Endothelial cell (in vitro differentiated cells): ENCODE measurements around the gene AKAP12. TPM values are rescaled to one million over a fixed set of nuclear protein-coding genes. Genes with fewer than 3 reads are reported as not detected.

Experiments used
- DNase-seq: peaks from one replicate; pipeline ENCODE4 v3.0.0; 2021; ENCODE audit warnings: low spot score
- H3K27ac Mint-ChIP-seq: one replicate; pipeline ENCODE4 v1.8.0; 2021; ENCODE audit warnings: mixed read lengths, inconsistent platforms; ENCODE audit not compliant: unreplicated experiment
- H3K27me3 Mint-ChIP-seq: one replicate; pipeline ENCODE4 v1.8.0; 2021; ENCODE audit warnings: mild to moderate bottlenecking, moderate library complexity, mixed read lengths, inconsistent platforms; ENCODE audit not compliant: unreplicated experiment
- H3K36me3 Mint-ChIP-seq: one replicate; pipeline ENCODE4 v1.8.0; 2021; ENCODE audit warnings: mild to moderate bottlenecking, low read depth, mixed read lengths, inconsistent platforms; ENCODE audit not compliant: unreplicated experiment
- H3K4me1 Mint-ChIP-seq: one replicate; pipeline ENCODE4 v1.8.0; 2021; ENCODE audit warnings: mild to moderate bottlenecking, mixed read lengths, inconsistent platforms; ENCODE audit not compliant: unreplicated experiment
- H3K4me3 Mint-ChIP-seq: one replicate; pipeline ENCODE4 v1.8.0; 2021; ENCODE audit warnings: mild to moderate bottlenecking, mixed read lengths, inconsistent platforms; ENCODE audit not compliant: unreplicated experiment
- H3K9me3 Mint-ChIP-seq: one replicate; pipeline ENCODE4 v1.8.0; 2021; ENCODE audit warnings: mixed read lengths, inconsistent platforms; ENCODE audit not compliant: unreplicated experiment
- long read RNA-seq: library from polyadenylated mRNA; unstranded; transcript quantifications from one replicate; pipeline ENCODE4 v2.0.0, GENCODE V29; 2020; ENCODE audit not compliant: unreplicated experiment
- total RNA-seq: library from RNA; stranded (reverse); fragmentation: NEBNext Ultra II Directional; extraction: Animal tissue kit (Norgen Biotek cat#: 25700); gene quantifications from one replicate; pipeline ENCODE4 v1.2.1, GENCODE V29; 2021; ENCODE audit not compliant: unreplicated experiment
- TF ChIP-seq, protein P1 (sequence below): fragments of 200-600 bp; sonication (generic); IDR thresholded peaks from one replicate; pipeline ENCODE4 v1.5.0; 2021; ENCODE audit warnings: antibody characterized with exemption; ENCODE audit not compliant: unreplicated experiment

The AKAP12 gene
- total RNA-seq, result 70.1 TPM
- long read RNA-seq, partial matches to known transcripts, result 27 of 34 reads
- long read RNA-seq, other reads (novel, unspliced or antisense), result 7 of 34 reads

DNA sequence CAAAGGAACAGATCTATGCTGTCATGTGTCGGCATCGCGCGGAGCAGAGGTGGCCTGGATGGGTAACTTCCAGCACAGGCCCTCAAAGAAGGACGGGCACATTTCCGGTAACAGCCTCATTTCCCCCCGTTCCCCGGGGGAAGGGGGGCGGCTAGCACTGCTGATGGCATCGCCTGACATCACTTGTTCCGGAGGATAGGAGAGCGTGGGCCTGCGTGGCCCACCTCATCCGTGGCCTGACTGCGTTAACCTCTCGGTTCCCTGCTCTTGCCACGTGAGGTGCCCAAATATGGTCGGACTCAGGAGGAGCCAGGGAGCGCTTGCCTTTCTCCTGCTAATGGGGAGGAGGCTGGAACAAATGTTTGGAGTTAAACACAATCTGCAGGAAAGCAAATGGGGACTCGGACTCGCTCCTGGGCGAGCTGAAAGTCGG lies at the start of gene AKAP12:
Gene AKAP12, plus strand, starts transcription at position 365 of the 433 bp plus-strand sequence. CDS start 596 bp downstream, outside the sequence.
- DNase-seq, result peak; percentile 32
- Mint-ChIP-seq H3K4me1 (peaks cover 28% of the 10 kb centered on the region), H3K27me3 (no peaks in the 10 kb centered on the region), H3K9me3 (no peaks in the 10 kb centered on the region), H3K27ac (no peak within 1 kb of the TSS), H3K36me3 (peaks cover 3% of the 10 kb centered on the region), H3K4me3 (peak within 1 kb of the TSS; percentile 95)
- TF ChIP-seq, protein P1, sequence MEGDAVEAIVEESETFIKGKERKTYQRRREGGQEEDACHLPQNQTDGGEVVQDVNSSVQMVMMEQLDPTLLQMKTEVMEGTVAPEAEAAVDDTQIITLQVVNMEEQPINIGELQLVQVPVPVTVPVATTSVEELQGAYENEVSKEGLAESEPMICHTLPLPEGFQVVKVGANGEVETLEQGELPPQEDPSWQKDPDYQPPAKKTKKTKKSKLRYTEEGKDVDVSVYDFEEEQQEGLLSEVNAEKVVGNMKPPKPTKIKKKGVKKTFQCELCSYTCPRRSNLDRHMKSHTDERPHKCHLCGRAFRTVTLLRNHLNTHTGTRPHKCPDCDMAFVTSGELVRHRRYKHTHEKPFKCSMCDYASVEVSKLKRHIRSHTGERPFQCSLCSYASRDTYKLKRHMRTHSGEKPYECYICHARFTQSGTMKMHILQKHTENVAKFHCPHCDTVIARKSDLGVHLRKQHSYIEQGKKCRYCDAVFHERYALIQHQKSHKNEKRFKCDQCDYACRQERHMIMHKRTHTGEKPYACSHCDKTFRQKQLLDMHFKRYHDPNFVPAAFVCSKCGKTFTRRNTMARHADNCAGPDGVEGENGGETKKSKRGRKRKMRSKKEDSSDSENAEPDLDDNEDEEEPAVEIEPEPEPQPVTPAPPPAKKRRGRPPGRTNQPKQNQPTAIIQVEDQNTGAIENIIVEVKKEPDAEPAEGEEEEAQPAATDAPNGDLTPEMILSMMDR, result no peak

- no peak overlapping the region for H3K27ac Mint-ChIP-seq
- no peaks in the 10 kb centered on the region for H3K4me1 Mint-ChIP-seq
- peaks cover 2% of the 10 kb centered on the region for H3K27me3 Mint-ChIP-seq
- H3K4me3 Mint-ChIP-seq, result no peak overlapping the region
- DNase-seq, result no peak
- TF ChIP-seq, protein P1, result no peak
- H3K36me3 Mint-ChIP-seq, result no peaks in the 10 kb centered on the region
- no peaks in the 10 kb centered on the region for H3K9me3 Mint-ChIP-seq
These were observed 48.2 kb upstream of the AKAP12 start for GRCh38 chr6:151191527-151191926.

DNA sequence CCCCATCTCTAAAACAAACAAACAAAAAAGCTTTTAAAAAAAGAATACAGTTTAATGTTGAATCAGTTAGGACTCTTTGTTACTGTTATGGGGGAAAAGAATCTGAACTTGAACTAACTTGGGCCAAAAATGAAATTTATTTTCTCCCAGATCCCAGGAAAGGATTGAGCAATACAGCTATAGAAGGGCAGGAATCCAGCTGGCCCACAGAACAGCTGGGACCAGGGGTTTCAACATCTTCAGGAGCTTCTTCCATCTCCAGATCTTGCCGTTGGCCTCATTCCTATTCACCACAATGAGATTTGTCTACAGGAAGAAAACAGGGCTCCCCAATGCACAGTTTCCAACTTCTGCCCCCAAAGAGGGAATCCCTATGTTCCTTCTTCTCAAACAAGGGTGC lies 43.2 kb upstream of the AKAP12 start:
- Mint-ChIP-seq H3K27ac (no peak overlapping the region), H3K9me3 (no peaks in the 10 kb centered on the region), H3K4me1 (no peaks in the 10 kb centered on the region), H3K27me3 (peaks cover 2% of the 10 kb centered on the region), H3K36me3 (no peaks in the 10 kb centered on the region), H3K4me3 (no peak overlapping the region)
- no peak for DNase-seq
- TF ChIP-seq, protein P1, result no peak

GRCh38 chr6:151197556-151197955 lies 42.2 kb upstream of the AKAP12 start:
- Mint-ChIP-seq H3K9me3 (no peaks in the 10 kb centered on the region), H3K36me3 (no peaks in the 10 kb centered on the region), H3K27me3 (peaks cover 2% of the 10 kb centered on the region), H3K27ac (no peak overlapping the region), H3K4me1 (no peaks in the 10 kb centered on the region), H3K4me3 (no peak overlapping the region)
- TF ChIP-seq, protein P1, result no peak
- no peak for DNase-seq

DNA sequence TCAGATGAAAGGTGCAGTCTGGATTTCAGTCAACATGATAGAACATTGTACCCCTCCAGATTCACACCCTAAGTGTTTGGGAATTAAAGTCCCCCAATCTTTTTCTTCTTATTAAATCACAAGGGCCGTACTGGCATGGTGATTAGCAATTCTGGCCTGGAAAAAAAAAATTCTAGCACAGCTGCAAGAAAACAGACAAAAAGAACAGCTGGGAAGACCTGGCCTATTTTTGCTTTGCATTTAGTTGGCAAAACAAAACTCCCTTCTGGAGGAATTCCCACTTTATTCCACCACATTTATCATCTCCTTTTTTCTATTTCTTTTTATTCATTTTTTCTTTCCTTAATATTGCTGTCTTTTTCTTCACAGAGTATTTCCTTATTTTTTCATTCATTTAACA lies 39.8 kb upstream of the AKAP12 start:
- H3K27me3 Mint-ChIP-seq, result no peaks in the 10 kb centered on the region
- H3K4me1 Mint-ChIP-seq, result no peaks in the 10 kb centered on the region
- no peak overlapping the region for H3K27ac Mint-ChIP-seq
- H3K4me3 Mint-ChIP-seq, result no peak overlapping the region
- H3K9me3 Mint-ChIP-seq, result no peaks in the 10 kb centered on the region
- TF ChIP-seq, protein P1, result no peak
- H3K36me3 Mint-ChIP-seq, result no peaks in the 10 kb centered on the region
- DNase-seq, result no peak
